Neuron (in vitro differentiated cells): ENCODE results near the gene STAG1.
A peak's percentile ranks its signal among the peaks of the same experiment; 100 is the strongest.
"Not testable (repeated sequence)": the region's sequence is repeated elsewhere in the genome, so short reads cannot be mapped to it uniquely, and the experiment has no call there.

Source experiments
- H2AFZ ChIP-seq: one replicate; pipeline ENCODE4 v1.6.1; 2013; ENCODE audit warnings: low read depth, mild to moderate bottlenecking, inconsistent platforms, low read length, moderate library complexity
- H3K27me3 ChIP-seq: one replicate; pipeline ENCODE4 v1.6.1; 2013; ENCODE audit warnings: low read length; ENCODE audit not compliant: insufficient read depth
- H3K36me3 ChIP-seq: one replicate; pipeline ENCODE4 v1.6.1; 2013; ENCODE audit warnings: low read length; ENCODE audit not compliant: insufficient read depth
- H3K4me1 ChIP-seq: one replicate; pipeline ENCODE4 v1.6.1; 2013; ENCODE audit warnings: low read length; ENCODE audit not compliant: insufficient read depth
- H3K4me3 ChIP-seq: 2 replicates; pipeline ENCODE4 v1.5.1; 2013; ENCODE audit warnings: mild to moderate bottlenecking, low read length, moderate library complexity
- H3K9me3 ChIP-seq: one replicate; pipeline ENCODE4 v1.6.1; 2013; ENCODE audit warnings: low read length

The STAG1 gene

GRCh38 chr3:136753326-136753939, 1.3 kb upstream of the STAG1 start:
- H3K36me3 ChIP-seq: no peaks in the 10 kb centered on the region
- peaks cover 29% of the 10 kb centered on the region for H3K4me1 ChIP-seq
- H2AFZ ChIP-seq: peak overlapping the region; percentile 82
- H3K9me3 ChIP-seq: no peaks in the 10 kb centered on the region
- H3K27me3 ChIP-seq: no peaks in the 10 kb centered on the region
- peak overlapping the region; percentile 79 for H3K4me3 ChIP-seq

DNA sequence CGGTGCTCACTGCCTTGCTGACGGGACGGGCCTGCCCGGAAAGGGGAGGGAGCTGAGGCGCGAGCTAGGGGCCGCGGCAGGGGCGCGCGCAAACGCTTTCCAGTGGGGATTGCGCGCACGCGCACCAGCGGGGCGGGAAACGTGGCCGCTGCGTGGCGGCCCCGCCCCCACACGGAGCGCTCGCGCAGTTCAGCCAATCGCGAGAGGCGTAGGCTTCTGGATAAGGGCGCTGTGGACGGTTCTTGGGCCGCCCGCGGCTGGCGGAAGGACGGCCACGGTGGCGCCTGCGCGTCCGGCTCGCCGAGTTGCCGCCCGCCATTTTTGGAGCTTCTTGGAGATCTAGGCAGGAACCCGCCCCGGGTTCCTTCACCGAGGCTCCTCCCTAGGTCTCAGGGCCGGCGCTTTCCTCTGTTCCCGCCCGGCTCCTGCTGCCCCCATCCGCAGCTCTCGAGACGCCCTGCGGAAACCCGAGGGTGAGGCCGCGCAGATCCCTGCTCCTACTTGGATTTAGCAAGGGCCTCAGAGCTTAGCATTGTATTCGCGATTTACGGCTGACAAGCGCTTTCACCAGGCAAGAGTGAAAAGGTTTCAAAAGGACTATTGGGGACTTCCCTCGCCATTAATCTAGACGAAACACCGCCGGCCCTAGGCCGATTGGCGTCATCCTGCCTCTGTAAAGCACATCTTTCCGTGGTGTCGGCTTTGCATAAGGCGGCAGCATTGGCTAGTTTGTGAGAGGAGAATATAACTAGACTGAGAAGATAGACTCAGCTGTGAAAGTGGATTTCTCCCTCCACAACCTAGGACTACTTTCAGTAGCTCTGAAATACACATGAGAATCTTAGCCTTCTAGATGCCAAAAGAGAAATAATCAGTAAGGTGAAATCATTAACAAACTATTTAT, 496 bp upstream of the STAG1 start:
- H3K4me3 ChIP-seq: peak overlapping the region; percentile 92
- H3K36me3 ChIP-seq: no peaks in the 10 kb centered on the region
- no peaks in the 10 kb centered on the region for H3K27me3 ChIP-seq
- no peaks in the 10 kb centered on the region for H3K9me3 ChIP-seq
- peak overlapping the region; percentile 82 for H2AFZ ChIP-seq
- H3K4me1 ChIP-seq: peaks cover 29% of the 10 kb centered on the region

GRCh38 chr3:136751316-136752171, 634 bp downstream of the STAG1 start:
- H2AFZ ChIP-seq: peak overlapping the region; percentile 69
- H3K36me3 ChIP-seq: no peaks in the 10 kb centered on the region
- peak overlapping the region; percentile 92 for H3K4me3 ChIP-seq
- no peaks in the 10 kb centered on the region for H3K9me3 ChIP-seq
- H3K27me3 ChIP-seq: no peaks in the 10 kb centered on the region
- peaks cover 29% of the 10 kb centered on the region for H3K4me1 ChIP-seq

- Histone ChIP-seq H3K4me1 (peaks cover 29% of the 10 kb centered on the region), H3K36me3 (no peaks in the 10 kb centered on the region), H2AFZ (peak overlapping the region; percentile 69), H3K9me3 (no peaks in the 10 kb centered on the region), H3K4me3 (peak overlapping the region; percentile 92), H3K27me3 (no peaks in the 10 kb centered on the region)
These were observed 1.3 kb downstream of the STAG1 start for GRCh38 chr3:136750897-136751315.

DNA sequence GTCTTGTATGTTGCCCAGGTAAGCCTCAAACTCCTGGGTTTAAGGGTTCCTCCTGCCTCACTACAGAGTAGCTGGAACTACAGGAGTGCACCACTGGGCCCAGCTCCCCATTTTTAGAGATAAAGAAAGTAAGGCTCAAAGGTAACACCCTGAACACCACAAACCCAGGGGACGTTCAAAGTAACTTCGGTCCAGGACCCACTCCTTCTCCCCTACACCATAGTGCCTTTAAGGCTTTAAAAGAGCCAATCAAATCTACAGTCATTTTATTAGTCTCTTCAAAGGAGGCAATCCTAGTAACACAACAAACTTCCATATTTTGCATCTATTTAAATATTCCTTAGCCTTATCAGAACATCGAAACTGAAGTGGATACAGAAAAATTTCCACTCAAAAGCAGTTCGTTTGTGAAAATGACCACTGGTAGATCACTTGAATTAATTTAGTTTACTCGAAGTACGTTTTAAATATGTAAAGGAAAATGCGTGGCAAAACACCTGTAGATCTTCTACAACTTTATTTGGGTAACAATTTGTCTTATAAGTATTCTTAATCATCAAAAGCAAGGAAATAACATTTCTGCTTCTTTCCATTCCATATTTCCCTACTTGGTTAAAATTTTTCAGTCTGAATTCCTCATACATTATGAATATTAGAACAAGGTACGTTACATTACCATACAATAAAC, 1.8 kb downstream of the STAG1 start:
- Histone ChIP-seq H3K9me3 (no peaks in the 10 kb centered on the region), H3K4me3 (peak overlapping the region; percentile 92), H3K27me3 (no peaks in the 10 kb centered on the region), H2AFZ (no peak overlapping the region), H3K36me3 (no peaks in the 10 kb centered on the region), H3K4me1 (peaks cover 29% of the 10 kb centered on the region)

GRCh38 chr3:136749602-136750001, 2.6 kb downstream of the STAG1 start:
- not testable (repeated sequence) for H3K36me3 ChIP-seq, H2AFZ ChIP-seq, H3K27me3 ChIP-seq, H3K9me3 ChIP-seq
- peaks cover 29% of the 10 kb centered on the region for H3K4me1 ChIP-seq
- H3K4me3 ChIP-seq: peak overlapping the region; percentile 92

DNA sequence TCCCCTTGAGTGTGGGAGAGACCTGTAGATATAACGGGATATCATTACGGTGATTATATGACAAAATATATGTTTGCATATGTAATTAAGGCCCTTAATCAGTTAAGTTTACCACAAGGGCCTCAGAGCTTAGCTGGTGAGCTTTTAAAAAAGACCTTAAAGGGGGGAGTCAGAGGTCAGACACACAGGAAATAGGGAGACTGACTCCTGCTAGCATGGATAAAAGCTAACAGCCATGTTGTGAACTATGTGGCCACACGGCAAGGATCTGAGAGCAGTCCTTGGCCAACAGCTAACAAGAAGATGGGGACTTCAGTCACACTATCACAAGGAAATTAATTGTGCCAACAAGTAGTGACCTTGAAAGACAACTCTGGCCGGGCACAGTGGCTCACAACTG, 3.1 kb downstream of the STAG1 start:
- Histone ChIP-seq H3K36me3 (peaks cover 2% of the 10 kb centered on the region), H2AFZ (no peak overlapping the region), H3K4me1 (peaks cover 29% of the 10 kb centered on the region), H3K27me3 (no peaks in the 10 kb centered on the region), H3K9me3 (no peaks in the 10 kb centered on the region), H3K4me3 (no peak overlapping the region)

DNA sequence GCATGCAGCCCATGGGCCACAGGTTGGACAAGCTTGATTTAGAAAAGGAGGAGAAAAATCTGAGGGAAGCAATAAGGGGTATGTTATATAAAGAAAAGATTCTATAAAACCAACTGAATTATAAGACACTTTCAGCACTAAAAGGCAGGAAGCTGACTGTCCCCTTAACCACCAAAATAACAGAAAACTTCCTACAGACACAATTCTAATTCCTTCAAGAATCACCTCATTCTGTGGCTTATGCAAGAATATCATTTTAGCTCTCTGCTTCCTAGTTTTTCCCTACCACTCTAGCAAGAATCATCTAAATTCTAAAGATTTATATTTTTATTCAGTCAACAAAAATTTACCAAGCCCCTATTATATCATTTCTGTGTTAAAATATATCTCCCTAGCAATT, 6.3 kb downstream of the STAG1 start:
- Histone ChIP-seq H3K4me1 (peaks cover 17% of the 10 kb centered on the region), H3K4me3 (no peak overlapping the region), H3K9me3 (no peaks in the 10 kb centered on the region), H3K36me3 (peaks cover 2% of the 10 kb centered on the region), H2AFZ (no peak overlapping the region), H3K27me3 (no peaks in the 10 kb centered on the region)

DNA sequence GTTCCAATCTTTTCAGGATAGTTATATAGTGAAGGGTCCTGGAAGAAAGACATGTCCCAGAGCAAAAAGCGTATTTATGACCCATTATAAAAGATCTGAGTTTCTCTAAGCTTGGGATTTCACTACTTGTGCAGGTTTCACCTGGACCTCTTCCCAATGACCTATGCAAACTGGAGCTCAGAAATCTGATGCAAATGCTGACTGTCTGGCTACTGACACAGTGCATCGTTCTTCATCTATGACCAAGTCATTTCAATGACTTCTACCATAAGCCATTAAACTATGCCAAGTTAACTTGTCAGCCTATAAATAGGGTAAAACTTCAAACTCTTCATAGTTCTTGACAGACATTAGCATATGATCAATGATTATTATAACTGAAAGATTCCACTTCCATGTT, 11.1 kb downstream of the STAG1 start:
- H3K4me1 ChIP-seq: no peaks in the 10 kb centered on the region
- H3K4me3 ChIP-seq: no peak overlapping the region
- H3K27me3 ChIP-seq: no peaks in the 10 kb centered on the region
- H3K36me3 ChIP-seq: peaks cover 2% of the 10 kb centered on the region
- H3K9me3 ChIP-seq: no peaks in the 10 kb centered on the region
- H2AFZ ChIP-seq: no peak overlapping the region

DNA sequence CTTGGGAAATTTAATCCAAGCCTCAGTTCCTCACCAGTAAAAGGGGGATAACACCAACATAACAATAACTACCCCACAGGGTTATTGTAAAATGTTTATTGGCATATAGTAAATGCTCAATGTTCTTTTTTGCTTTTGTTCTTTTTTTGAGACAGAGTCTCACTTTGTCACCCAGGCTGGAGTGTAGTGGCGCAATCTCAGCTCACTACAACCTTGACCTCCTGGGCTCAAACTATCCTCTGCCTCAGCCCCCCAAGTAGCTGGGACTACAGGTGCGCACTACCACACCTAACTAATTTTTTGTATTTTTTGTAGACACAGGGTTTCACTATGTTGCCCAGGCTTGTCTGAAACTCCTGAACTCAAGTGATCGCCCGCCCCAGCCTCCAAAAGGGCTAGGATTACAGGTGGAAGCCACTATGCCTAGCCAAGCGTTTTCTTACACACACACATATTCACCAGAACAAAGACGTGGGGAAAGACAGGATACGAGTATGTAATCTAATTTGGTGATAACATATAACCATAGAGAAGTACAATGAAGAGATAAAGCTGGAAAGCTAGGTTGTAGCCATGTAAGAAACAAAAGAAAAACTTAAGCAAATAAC, 11.7 kb downstream of the STAG1 start:
- Histone ChIP-seq H3K4me3 (no peak overlapping the region), H3K4me1 (no peaks in the 10 kb centered on the region), H3K27me3 (no peaks in the 10 kb centered on the region), H3K36me3 (peaks cover 2% of the 10 kb centered on the region), H2AFZ (no peak overlapping the region), H3K9me3 (no peaks in the 10 kb centered on the region)

- H3K27me3 ChIP-seq, H3K36me3 ChIP-seq, H3K4me1 ChIP-seq, H3K4me3 ChIP-seq, H2AFZ ChIP-seq, H3K9me3 ChIP-seq: not testable (repeated sequence)
These were observed 15.2 kb downstream of the STAG1 start for GRCh38 chr3:136736950-136737349.

GRCh38 chr3:136735103-136735502, 17.1 kb downstream of the STAG1 start:
- Histone ChIP-seq H3K4me1 (peaks cover 5% of the 10 kb centered on the region), H3K9me3 (no peaks in the 10 kb centered on the region), H3K36me3 (no peaks in the 10 kb centered on the region), H2AFZ (no peak overlapping the region), H3K27me3 (no peaks in the 10 kb centered on the region), H3K4me3 (no peak overlapping the region)
